BJ (cell line): Measurements from ENCODE around the gene UBL7. TPM values are rescaled to one million over a fixed set of nuclear protein-coding genes. Genes with fewer than 3 reads are reported as not detected.

Experiments
- CTCF ChIA-PET: fragments of 350-600 bp; formaldehyde crosslinking; extraction: SDS; loops from one replicate; lab custom pipeline; 2021; ENCODE audit warnings: antibody characterized with exemption, inconsistent platforms; lab: Yijun Ruan, JAX
- POLR2A ChIA-PET: fragments of 300-600 bp; sonication (Branson Sonifier 250); formaldehyde crosslinking; extraction: SDS; loops from one replicate; lab custom pipeline; 2021; ENCODE audit warnings: antibody characterized with exemption; lab: Charles Lee
- DNase-seq: peaks from one replicate; pipeline ENCODE4 v3.0.0-alpha.2; 2011; ENCODE audit warnings: low read depth
- H3K27me3 ChIP-seq: 2 replicates; pipeline ENCODE4 v1.6.0; 2011; ENCODE audit warnings: low read length; ENCODE audit not compliant: control insufficient read depth, insufficient read depth
- H3K36me3 ChIP-seq: 2 replicates; pipeline ENCODE4 v1.5.1; 2011; ENCODE audit warnings: low read length; ENCODE audit not compliant: control insufficient read depth, insufficient read depth
- H3K4me3 ChIP-seq: 2 replicates; pipeline ENCODE4 v1.5.1; 2011; ENCODE audit warnings: low read depth, mild to moderate bottlenecking, control low read depth, low read length
- polyA plus RNA-seq: library from polyadenylated mRNA; depleted of rRNA; stranded (reverse); fragments of >200 nt; gene quantifications from 2 replicates; pipeline ENCODE4 v1.2.3, GENCODE V29; 2011
- TF ChIP-seq, protein P1 (sequence below): IDR thresholded peaks from 2 replicates; pipeline ENCODE4 v1.5.1; 2011; ENCODE audit warnings: low read depth, mild to moderate bottlenecking, control low read depth, inconsistent platforms, low read length, moderate library complexity; ENCODE audit not compliant: insufficient read depth

Gene UBL7
- polyA plus RNA-seq, 1 experiment = 87.3 TPM

- Histone ChIP-seq H3K27me3 (no peaks in the 10 kb centered on the region), H3K36me3 (no peaks in the 10 kb centered on the region), H3K4me3 (no peak overlapping the region)
- POLR2A ChIA-PET = no interaction called here
- CTCF ChIA-PET = no interaction called here
- DNase-seq = no peak
- TF ChIP-seq, protein P1, sequence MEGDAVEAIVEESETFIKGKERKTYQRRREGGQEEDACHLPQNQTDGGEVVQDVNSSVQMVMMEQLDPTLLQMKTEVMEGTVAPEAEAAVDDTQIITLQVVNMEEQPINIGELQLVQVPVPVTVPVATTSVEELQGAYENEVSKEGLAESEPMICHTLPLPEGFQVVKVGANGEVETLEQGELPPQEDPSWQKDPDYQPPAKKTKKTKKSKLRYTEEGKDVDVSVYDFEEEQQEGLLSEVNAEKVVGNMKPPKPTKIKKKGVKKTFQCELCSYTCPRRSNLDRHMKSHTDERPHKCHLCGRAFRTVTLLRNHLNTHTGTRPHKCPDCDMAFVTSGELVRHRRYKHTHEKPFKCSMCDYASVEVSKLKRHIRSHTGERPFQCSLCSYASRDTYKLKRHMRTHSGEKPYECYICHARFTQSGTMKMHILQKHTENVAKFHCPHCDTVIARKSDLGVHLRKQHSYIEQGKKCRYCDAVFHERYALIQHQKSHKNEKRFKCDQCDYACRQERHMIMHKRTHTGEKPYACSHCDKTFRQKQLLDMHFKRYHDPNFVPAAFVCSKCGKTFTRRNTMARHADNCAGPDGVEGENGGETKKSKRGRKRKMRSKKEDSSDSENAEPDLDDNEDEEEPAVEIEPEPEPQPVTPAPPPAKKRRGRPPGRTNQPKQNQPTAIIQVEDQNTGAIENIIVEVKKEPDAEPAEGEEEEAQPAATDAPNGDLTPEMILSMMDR = no peak
These were observed 61.9 kb downstream of the UBL7 start for GRCh38 chr15:74399100-74399499.

DNA sequence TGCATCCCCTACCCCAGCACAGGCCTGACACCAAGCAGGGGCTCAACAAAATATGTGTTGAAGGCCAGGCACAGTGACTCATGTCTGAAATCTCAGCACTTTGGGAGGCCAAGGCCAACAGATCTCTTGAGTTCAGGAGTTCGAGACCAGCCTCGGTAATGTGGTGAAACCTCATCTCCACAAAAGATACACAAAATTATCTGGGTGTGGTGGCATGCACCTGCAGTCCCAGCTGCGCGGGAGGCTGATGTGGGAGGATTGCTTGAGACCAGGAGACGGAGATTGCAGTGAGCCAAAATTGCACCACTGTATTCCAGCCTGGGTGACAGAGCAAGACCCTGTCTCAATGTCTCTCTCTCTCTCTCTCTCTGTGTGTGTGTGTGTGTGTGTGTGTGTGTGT is 62.8 kb downstream of the UBL7 start:
- ChIA-PET CTCF (no interaction called here), POLR2A (no interaction called here)
- Histone ChIP-seq H3K27me3 (no peaks in the 10 kb centered on the region), H3K4me3 (no peak overlapping the region), H3K36me3 (no peaks in the 10 kb centered on the region)
- TF ChIP-seq, protein P1 = no peak
- no peak for DNase-seq

GRCh38 chr15:74397239-74398068 is 63.5 kb downstream of the UBL7 start:
- Histone ChIP-seq H3K4me3 (no peak overlapping the region), H3K36me3 (no peaks in the 10 kb centered on the region), H3K27me3 (no peaks in the 10 kb centered on the region)
- TF ChIP-seq, protein P1 = no peak
- POLR2A ChIA-PET = no interaction called here
- no peak for DNase-seq
- CTCF ChIA-PET = interaction anchor here (0.6 to 0.9 kb wide), 2 partner anchors 15 to 355 kb away, joined by 3 read pairs; no protein-coding TSS in a partner anchor

- H3K4me3 ChIP-seq = no peak overlapping the region
- POLR2A ChIA-PET = no interaction called here
- no peak for DNase-seq
- CTCF ChIA-PET = interaction anchor here (0.6 to 2.3 kb wide), 5 partner anchors 11 to 356 kb away, joined by 3 to 12 read pairs (median 4); no protein-coding TSS in a partner anchor
- H3K36me3 ChIP-seq = no peaks in the 10 kb centered on the region
- no peaks in the 10 kb centered on the region for H3K27me3 ChIP-seq
- TF ChIP-seq, protein P1 = no peak
These were observed 64.3 kb downstream of the UBL7 start for GRCh38 chr15:74396445-74397238.

GRCh38 chr15:74396146-74396438 is 64.9 kb downstream of the UBL7 start:
- Histone ChIP-seq H3K4me3 (no peak overlapping the region), H3K36me3 (no peaks in the 10 kb centered on the region), H3K27me3 (no peaks in the 10 kb centered on the region)
- no peak for DNase-seq
- TF ChIP-seq, protein P1 = no peak
- POLR2A ChIA-PET = no interaction called here
- CTCF ChIA-PET = interaction anchor here (0.6 to 2.3 kb wide), 3 partner anchors 11 to 14 kb away, joined by 4 to 12 read pairs (median 6); no protein-coding TSS in a partner anchor
